GM12878 (cell line): ENCODE measurements around the gene DLGAP5. TPM values are rescaled to one million over a fixed set of nuclear protein-coding genes. Genes with fewer than 3 reads are reported as not detected.

Experiments used
- ATAC-seq: fragments of 200-7000 bp; cut with Tn5 transposase; 3 replicates; pipeline ENCODE4 v1.9.1; 2020; ENCODE audit warnings: mild to moderate bottlenecking, moderate library complexity
- BruUV-seq: library from RNA; stranded (reverse); fragments of 400-500 nt; replicated peaks from 2 replicates; lab custom pipeline; 2021; lab: Mats Ljungman, UMichigan
- CTCF ChIA-PET: fragments of 300-600 bp; sonication (Branson Sonifier 250); formaldehyde crosslinking; extraction: SDS; loops from one replicate; lab custom pipeline; 2021; ENCODE audit warnings: inconsistent platforms; lab: Yijun Ruan, JAX
- POLR2A ChIA-PET: fragments of 350-600 bp; formaldehyde crosslinking; extraction: SDS; loops from one replicate; lab custom pipeline; 2021; ENCODE audit warnings: inconsistent platforms; lab: Charles Lee
- RAD21 ChIA-PET: fragments of 300-600 bp; sonication (Branson Sonifier 250); formaldehyde crosslinking; loops from one replicate; lab custom pipeline; 2023; ENCODE audit warnings: antibody characterized with exemption; ENCODE audit not compliant: unreplicated experiment; lab: Charles Lee
- SMC1A ChIA-PET: fragments of 300-600 bp; sonication (Branson Sonifier 250); formaldehyde crosslinking; loops from one replicate; lab custom pipeline; 2023; ENCODE audit not compliant: unreplicated experiment, uncharacterized antibody; lab: Charles Lee
- DNase-seq: peaks from one replicate; pipeline ENCODE4 v3.0.0-alpha.2; 2011; ENCODE audit warnings: low read depth, low spot score
- FAIRE-seq: peaks from 3 replicates; lab custom pipeline; 2011; peaks lifted over from hg19 to GRCh38; lab: Jason Lieb, UNC
- H2AFZ ChIP-seq: 2 replicates; pipeline ENCODE4 v1.6.0; 2011; ENCODE audit warnings: low read depth, low read length, control low read depth; ENCODE audit not compliant: control insufficient read depth
- H3K27ac ChIP-seq: 2 replicates; pipeline ENCODE4 v1.5.1; 2011; ENCODE audit warnings: control low read depth; ENCODE audit not compliant: control insufficient read depth, insufficient read depth
- H3K27me3 ChIP-seq, 2 experiments: replicated peaks in 1 of 2; 2 replicates each; pipeline versions ENCODE4 v1.6.0 to v1.6.1; 2011; ENCODE audit warnings: low read length in 1 of 2; ENCODE audit not compliant: control insufficient read depth in 2 of 2, insufficient read depth in 2 of 2
- H3K36me3 ChIP-seq, 2 experiments: 2 replicates each; pipeline ENCODE4 v1.5.1; 2011; ENCODE audit warnings: low read length in 1 of 2; ENCODE audit not compliant: control insufficient read depth in 2 of 2, insufficient read depth in 2 of 2
- H3K4me1 ChIP-seq: 2 replicates; pipeline ENCODE4 v1.6.1; 2011; ENCODE audit warnings: mild to moderate bottlenecking, low read length, moderate library complexity, mixed read lengths; ENCODE audit not compliant: control insufficient read depth, insufficient read depth
- H3K4me2 ChIP-seq: 2 replicates; pipeline ENCODE4 v1.6.0; 2011; ENCODE audit warnings: control low read depth; ENCODE audit not compliant: control insufficient read depth, insufficient read depth
- H3K4me3 ChIP-seq: fragments of 200-600 bp; sonication (generic); 2 replicates; pipeline ENCODE4 v1.5.1; 2016
- H3K79me2 ChIP-seq: 2 replicates; pipeline ENCODE4 v1.6.0; 2011; ENCODE audit warnings: low read length; ENCODE audit not compliant: control insufficient read depth, insufficient read depth
- H3K9ac ChIP-seq: 2 replicates; pipeline ENCODE4 v1.8.0; 2011; ENCODE audit warnings: low read length, control low read depth, mixed read lengths; ENCODE audit not compliant: control insufficient read depth, insufficient read depth
- H3K9me3 ChIP-seq: replicated peaks from 3 replicates; pipeline ENCODE4 v1.5.1; 2011; ENCODE audit warnings: mild to moderate bottlenecking, low read length; ENCODE audit not compliant: control insufficient read depth, insufficient read depth
- H4K20me1 ChIP-seq: 2 replicates; pipeline ENCODE4 v1.6.0; 2011; ENCODE audit not compliant: control insufficient read depth, insufficient read depth
- CEBPB ChIP-seq, 2 experiments: fragments of 150-350 bp in 1 of 2; IDR thresholded peaks; 2 replicates each; pipeline ENCODE4 v1.6.1; 2012 to 2014; ENCODE audit warnings: low read depth in 2 of 2, low read length in 2 of 2, borderline replicate concordance in 1 of 2, inconsistent platforms in 1 of 2
- DPF2 ChIP-seq: fragments of 450-650 bp; IDR thresholded peaks from 2 replicates; pipeline ENCODE4 v1.6.1; 2017; ENCODE audit warnings: mild to moderate bottlenecking
- FOXM1 ChIP-seq: IDR thresholded peaks from 2 replicates; pipeline ENCODE4 v1.6.1; 2012; ENCODE audit warnings: low read depth, mild to moderate bottlenecking, inconsistent platforms, low read length, moderate library complexity
- IRF3 ChIP-seq: fragments of 450-650 bp; IDR thresholded peaks from 2 replicates; pipeline ENCODE4 v1.6.1; 2014; ENCODE audit warnings: mild to moderate bottlenecking
- JUND ChIP-seq: IDR thresholded peaks from 2 replicates; pipeline ENCODE4 v1.6.1; 2012; ENCODE audit warnings: low read depth, mild to moderate bottlenecking, low read length, improper control_type of control experiment, moderate library complexity
- MLLT1 ChIP-seq: fragments of 450-650 bp; IDR thresholded peaks from 2 replicates; pipeline ENCODE4 v1.6.1; 2016; ENCODE audit warnings: mild to moderate bottlenecking
- NFXL1 ChIP-seq: fragments of 450-650 bp; IDR thresholded peaks from 2 replicates; pipeline ENCODE4 v1.6.1; 2017; ENCODE audit warnings: antibody characterized with exemption, mild to moderate bottlenecking, borderline replicate concordance
- POU2F2 ChIP-seq: IDR thresholded peaks from 3 replicates; pipeline ENCODE4 v1.6.1; 2011; ENCODE audit warnings: low read depth, mild to moderate bottlenecking, low read length, borderline replicate concordance
- RBBP5 ChIP-seq: fragments of 200-600 bp; sonication (generic); conservative IDR thresholded peaks from 2 replicates; pipeline ENCODE4 v1.6.1; 2016
- TCF12 ChIP-seq: IDR thresholded peaks from 2 replicates; pipeline ENCODE4 v1.6.1; 2011; ENCODE audit warnings: low read depth, mild to moderate bottlenecking, low read length
- TCF7 ChIP-seq: IDR thresholded peaks from 2 replicates; pipeline ENCODE4 v1.6.1; 2014; ENCODE audit warnings: antibody characterized with exemption, borderline replicate concordance
- WGBS: methylation state at CpG from one replicate; pipeline ENCODE4 v1.1.6; 2016; ENCODE audit warnings: low lambda C conversion rate; ENCODE audit not compliant: insufficient replicate concordance, insufficient coverage; ENCODE audit errors: missing lambda C conversion rate; 5-methylcytosine and 5-hydroxymethylcytosine counted together
- in situ Hi-C: fragments of 300-500 bp; cut with MboI; formaldehyde crosslinking; loops from 9 replicates; pipeline ENCODE4 v1.14.3; 2018; ENCODE audit warnings: mixed read lengths
- intact Hi-C: fragments of 100-400 bp; cut with micrococcal nuclease; formaldehyde crosslinking; loops from one replicate; pipeline ENCODE4 v1.14.2; 2022; ENCODE audit not compliant: unreplicated experiment
- polyA plus RNA-seq, 11 experiments: library from polyadenylated mRNA; depleted of rRNA in 4 of 11; unstranded in 6 of 11; stranded (reverse) in 5 of 11; fragments of >200 nt; fragmentation: Nextera tagmentation in 4 of 11; fragmentation: Illumina TruSeq in 1 of 11; extraction: Ambion mirVana in 4 of 11; extraction: Trizol in 1 of 11; gene quantifications; 1 replicate in 1 of 11; 2 replicates in 10 of 11; pipeline versions ENCODE4 v1.2.1 to v1.2.3, GENCODE V29; 2011 to 2016; ENCODE audit warnings: inconsistent platforms in 2 of 11, missing spikeins in 2 of 11, low read depth in 1 of 11
- total RNA-seq, 4 experiments: library from RNA; depleted of rRNA in 3 of 4; stranded (reverse); fragments of >200 nt in 3 of 4; fragmentation: Illumina TruSeq in 1 of 4; extraction: Trizol in 1 of 4; gene quantifications; 2 replicates each; pipeline versions ENCODE4 v1.2.1 to v1.2.3, GENCODE V29; 2013 to 2021

The DLGAP5 gene
- total and polyA plus RNA-seq, 10 of the 15 experiments (the other 5 are each of a cell fraction or from before 2014, with no cell fraction given) = 40.9 to 106 (median 67.6) TPM

DNA sequence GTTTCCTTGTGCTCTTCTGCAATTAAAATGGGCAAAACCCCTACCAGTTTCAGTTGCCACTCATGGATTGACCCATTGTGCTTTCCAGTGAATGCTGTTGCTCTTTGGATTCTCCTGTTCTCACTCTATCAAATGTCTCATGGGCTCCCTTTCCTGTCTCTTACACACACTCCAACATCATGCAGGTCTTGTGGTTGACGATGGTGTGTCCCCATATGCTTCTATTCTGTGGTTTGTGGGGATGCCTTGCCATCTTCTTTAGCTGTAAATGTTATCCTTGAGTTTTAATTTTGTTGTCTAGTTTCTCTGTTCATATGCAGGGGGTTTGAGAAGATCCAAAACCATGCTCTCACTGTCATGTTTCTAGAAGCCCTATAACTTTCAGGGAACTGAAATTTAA is 47.9 kb upstream of the DLGAP5 start (continued):
- TF ChIP-seq CEBPB (IDR thresholded peaks at IDR 0.05; ENCODE audit: borderline replicate concordance in 1 of 2, low read depth in 2 of 2, low read length in 2 of 2) = no peak
- TF ChIP-seq POU2F2 = no peak

DNA sequence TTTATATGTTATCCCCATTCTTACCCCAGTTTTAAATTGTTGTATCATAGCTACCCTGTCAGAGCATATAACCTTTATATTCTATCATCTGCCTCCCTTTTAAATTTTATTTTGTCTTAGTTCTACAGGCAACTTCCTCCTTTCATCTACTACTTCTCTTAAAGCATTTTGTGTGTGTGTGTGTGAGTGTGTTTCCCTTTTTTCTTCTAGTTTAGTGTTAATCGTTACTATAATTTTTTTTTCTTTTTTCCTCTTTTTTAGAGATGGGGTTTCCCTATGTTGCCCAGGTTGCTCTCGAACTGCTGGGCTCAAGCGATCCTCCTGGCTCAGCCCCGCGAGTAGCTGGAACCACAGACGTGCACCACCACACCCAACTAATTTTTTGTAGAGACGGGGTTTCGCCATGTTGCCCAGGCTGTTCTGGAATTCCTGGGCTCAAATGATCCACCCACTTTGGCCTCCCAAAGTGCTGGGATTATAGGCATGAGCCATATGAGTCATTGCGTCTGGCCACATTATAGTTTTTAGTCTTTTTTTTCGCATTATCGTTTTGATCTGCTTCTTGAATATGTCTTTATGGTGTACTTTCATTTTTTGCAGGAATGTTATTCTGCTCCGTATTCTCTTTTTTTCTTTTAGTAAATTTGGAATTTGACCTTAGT is 46.8 kb upstream of the DLGAP5 start:
- 39% methylated on average over 12 of the region's 12 CpGs for WGBS
- FAIRE-seq (no peak), ATAC-seq (no peak), DNase-seq (no peak)
- no peak overlapping the region for H3K9ac ChIP-seq
- RAD21 ChIA-PET = no interaction called here
- H3K9me3 ChIP-seq = no peaks in the 10 kb centered on the region
- intact Hi-C loops = no loop called here
- H3K27me3 ChIP-seq = peaks cover 0 to 2% of the 10 kb centered on the region in 2 experiments; a peak in 1 of 4 replicates
- H3K4me3 ChIP-seq = no peak overlapping the region
- BruUV-seq = no TSS peak
- in situ Hi-C loops = no loop called here
- POLR2A ChIA-PET = no interaction called here
- SMC1A ChIA-PET = interaction anchor here (0.6 to 0.7 kb wide), 2 partner anchors 20 to 185 kb away, joined by 3 to 4 read pairs; no protein-coding TSS in a partner anchor
- H3K27ac ChIP-seq = no peak overlapping the region
- no peaks in the 10 kb centered on the region for H3K36me3 ChIP-seq
- CTCF ChIA-PET = interaction anchor here (0.7 kb wide), 1 partner anchor 104 kb away, joined by 3 read pairs; no protein-coding TSS in a partner anchor
- H3K79me2 ChIP-seq = no peaks in the 10 kb centered on the region
- no peak overlapping the region for H3K4me2 ChIP-seq
- no peak overlapping the region for H2AFZ ChIP-seq
- H4K20me1 ChIP-seq = no peaks in the 10 kb centered on the region
- H3K4me1 ChIP-seq = no peaks in the 10 kb centered on the region
- no peak for TF ChIP-seq NFXL1
- no peak for TF ChIP-seq RBBP5
- no peak for TF ChIP-seq DPF2
- TF ChIP-seq TCF7 = no peak

GRCh38 chr14:55233591-55233990 is 42.2 kb upstream of the DLGAP5 start:
- POLR2A ChIA-PET = no interaction called here
- H4K20me1 ChIP-seq = no peaks in the 10 kb centered on the region
- no peaks in the 10 kb centered on the region for H3K9me3 ChIP-seq
- H3K79me2 ChIP-seq = no peaks in the 10 kb centered on the region
- H3K4me3 ChIP-seq = no peak overlapping the region
- CTCF ChIA-PET = no interaction called here
- intact Hi-C loops = no loop called here
- FAIRE-seq (no peak), ATAC-seq (no peak), DNase-seq (no peak)
- SMC1A ChIA-PET = no interaction called here
- no peak overlapping the region for H3K4me2 ChIP-seq
- no peak overlapping the region for H3K9ac ChIP-seq
- no peaks in the 10 kb centered on the region for H3K36me3 ChIP-seq
- H2AFZ ChIP-seq = no peak overlapping the region
- 24% methylated on average over 3 of the region's 3 CpGs for WGBS
- RAD21 ChIA-PET = no interaction called here
- in situ Hi-C loops = no loop called here
- no TSS peak for BruUV-seq
- no peaks in the 10 kb centered on the region for H3K27me3 ChIP-seq
- H3K27ac ChIP-seq = no peak overlapping the region
- H3K4me1 ChIP-seq = no peaks in the 10 kb centered on the region
- TF ChIP-seq IRF3 (no peak), FOXM1 (no peak), JUND (no peak), TCF12 (no peak), MLLT1 (no peak)
